Stimulated activated CD8-positive, alpha-beta memory T cell treated with anti-CD3 and anti-CD28 coated beads, Interleukin-7, amount 100 ng/mL, for 48 hours (primary cell): ENCODE data around the gene MMRN2.
A peak's percentile ranks its signal among the peaks of the same experiment; 100 is the strongest.
"Not testable (repeated sequence)": the region's sequence is repeated elsewhere in the genome, so short reads cannot be mapped to it uniquely, and the experiment has no call there.

Source experiments
- DNase-seq, 2 donors: peaks; one replicate each; pipeline ENCODE4 v3.0.0-alpha.2; 2020; ENCODE audit warnings: low read depth in 1 of 2; ENCODE audit errors: extremely low read depth in 1 of 2

MMRN2 gene, protein sequence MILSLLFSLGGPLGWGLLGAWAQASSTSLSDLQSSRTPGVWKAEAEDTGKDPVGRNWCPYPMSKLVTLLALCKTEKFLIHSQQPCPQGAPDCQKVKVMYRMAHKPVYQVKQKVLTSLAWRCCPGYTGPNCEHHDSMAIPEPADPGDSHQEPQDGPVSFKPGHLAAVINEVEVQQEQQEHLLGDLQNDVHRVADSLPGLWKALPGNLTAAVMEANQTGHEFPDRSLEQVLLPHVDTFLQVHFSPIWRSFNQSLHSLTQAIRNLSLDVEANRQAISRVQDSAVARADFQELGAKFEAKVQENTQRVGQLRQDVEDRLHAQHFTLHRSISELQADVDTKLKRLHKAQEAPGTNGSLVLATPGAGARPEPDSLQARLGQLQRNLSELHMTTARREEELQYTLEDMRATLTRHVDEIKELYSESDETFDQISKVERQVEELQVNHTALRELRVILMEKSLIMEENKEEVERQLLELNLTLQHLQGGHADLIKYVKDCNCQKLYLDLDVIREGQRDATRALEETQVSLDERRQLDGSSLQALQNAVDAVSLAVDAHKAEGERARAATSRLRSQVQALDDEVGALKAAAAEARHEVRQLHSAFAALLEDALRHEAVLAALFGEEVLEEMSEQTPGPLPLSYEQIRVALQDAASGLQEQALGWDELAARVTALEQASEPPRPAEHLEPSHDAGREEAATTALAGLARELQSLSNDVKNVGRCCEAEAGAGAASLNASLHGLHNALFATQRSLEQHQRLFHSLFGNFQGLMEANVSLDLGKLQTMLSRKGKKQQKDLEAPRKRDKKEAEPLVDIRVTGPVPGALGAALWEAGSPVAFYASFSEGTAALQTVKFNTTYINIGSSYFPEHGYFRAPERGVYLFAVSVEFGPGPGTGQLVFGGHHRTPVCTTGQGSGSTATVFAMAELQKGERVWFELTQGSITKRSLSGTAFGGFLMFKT

GRCh38 chr10:86957471-86958115 is at the start of gene MMRN2:
MMRN2 (minus strand) TSS chr10:86957615; CDS start chr10:86957541, 74 bp downstream.
- DNase-seq, result no peak

GRCh38 chr10:87007124-87007523 is 49.7 kb upstream of the MMRN2 start:
- not testable (repeated sequence) for DNase-seq

GRCh38 chr10:87000491-87000890 is 43.1 kb upstream of the MMRN2 start:
- DNase-seq, result no peak

GRCh38 chr10:86999802-87000403 is 42.5 kb upstream of the MMRN2 start:
- DNase-seq, result not testable (repeated sequence)

DNA sequence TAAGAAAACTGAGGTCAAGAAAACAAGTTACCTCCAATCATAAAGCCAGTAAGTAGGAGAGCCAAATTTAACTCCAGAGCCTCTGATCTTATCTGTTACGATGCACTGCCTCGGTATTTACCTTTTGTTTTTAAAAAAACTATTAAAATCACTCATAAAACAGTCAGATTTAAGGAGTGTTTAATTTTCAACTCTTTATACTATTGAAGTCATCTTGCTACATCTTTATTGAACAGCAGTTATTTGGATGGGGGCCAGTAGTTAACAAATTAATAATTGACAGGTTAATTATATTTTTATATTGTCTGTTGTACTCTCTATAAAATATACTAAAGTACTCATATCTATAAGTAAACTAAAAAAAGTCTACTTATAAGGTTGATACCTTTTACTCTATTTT is 35.5 kb upstream of the MMRN2 start:
- DNase-seq, result no peak

GRCh38 chr10:86992456-86992855 is 35.0 kb upstream of the MMRN2 start:
- DNase-seq, result no peak

- DNase-seq, result not testable (repeated sequence)
These were observed 33.9 kb upstream of the MMRN2 start for GRCh38 chr10:86991362-86991761.

- DNase-seq, result no peak
These were observed 31.1 kb upstream of the MMRN2 start for GRCh38 chr10:86988520-86988919.

GRCh38 chr10:86984498-86984897 is 27.1 kb upstream of the MMRN2 start:
- DNase-seq, result not testable (repeated sequence)

DNA sequence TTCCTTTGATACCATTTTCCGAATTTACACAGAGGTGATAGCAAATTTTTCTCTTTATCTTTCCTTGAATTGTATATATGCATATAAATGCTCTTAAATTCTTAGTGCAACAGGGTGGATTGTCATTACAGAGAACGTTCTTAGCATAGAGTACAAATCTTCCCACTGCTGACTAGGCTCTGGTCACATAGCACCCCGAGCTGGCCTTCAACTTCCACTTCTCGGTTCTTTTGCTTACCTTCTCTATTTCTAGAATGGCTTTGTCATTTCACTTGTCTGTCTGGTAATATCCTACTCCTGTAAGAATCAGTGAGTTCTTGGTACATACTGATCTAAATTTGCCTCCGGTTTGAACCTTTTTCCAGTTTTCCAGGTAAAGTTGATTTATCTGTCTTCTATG is 24.3 kb upstream of the MMRN2 start:
- DNase-seq, result no peak

DNA sequence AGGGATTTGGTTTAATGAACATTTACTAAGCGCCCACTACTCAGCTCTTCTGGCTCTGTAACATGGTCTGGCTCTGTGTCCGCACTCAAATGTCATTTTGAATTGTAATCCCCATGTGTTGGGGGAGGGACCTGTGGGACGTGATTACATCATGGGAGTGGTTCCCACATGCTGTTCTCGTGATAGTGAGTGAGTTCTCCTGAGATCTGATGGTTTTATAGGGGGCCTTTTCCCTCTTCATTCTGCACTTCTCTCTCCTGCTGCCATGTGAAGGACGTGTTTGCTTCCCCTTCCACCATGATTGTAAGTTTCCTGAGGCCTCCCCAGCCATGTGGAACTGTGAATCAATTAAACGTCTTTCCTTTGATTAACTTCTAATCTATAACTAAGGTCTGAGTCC is 23.6 kb upstream of the MMRN2 start:
- not testable (repeated sequence) for DNase-seq

- DNase-seq, result no peak
These were observed 22.6 kb upstream of the MMRN2 start for GRCh38 chr10:86979977-86980448.

GRCh38 chr10:86979296-86979818 is 21.9 kb upstream of the MMRN2 start:
- DNase-seq, result no peak

DNA sequence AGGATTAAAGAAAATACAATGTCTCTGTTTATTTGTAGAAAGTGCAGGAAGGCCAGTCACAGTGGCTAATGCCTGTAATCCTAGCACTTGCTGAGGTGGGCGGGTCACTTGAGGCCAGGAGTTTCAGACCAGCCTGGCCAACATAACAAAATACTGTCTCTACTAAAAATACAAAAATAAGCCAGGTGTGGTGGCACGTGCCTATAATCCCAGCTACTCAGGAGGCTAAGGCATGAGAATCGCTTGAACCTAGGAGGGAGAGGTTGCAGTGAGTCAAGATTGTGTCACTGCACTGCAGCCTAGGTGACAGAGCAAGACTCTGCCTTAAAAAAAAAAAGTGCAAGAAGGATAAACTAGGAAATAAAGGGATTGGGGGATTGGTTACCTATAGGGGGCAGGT is 21.0 kb upstream of the MMRN2 start:
- not testable (repeated sequence) for DNase-seq

DNA sequence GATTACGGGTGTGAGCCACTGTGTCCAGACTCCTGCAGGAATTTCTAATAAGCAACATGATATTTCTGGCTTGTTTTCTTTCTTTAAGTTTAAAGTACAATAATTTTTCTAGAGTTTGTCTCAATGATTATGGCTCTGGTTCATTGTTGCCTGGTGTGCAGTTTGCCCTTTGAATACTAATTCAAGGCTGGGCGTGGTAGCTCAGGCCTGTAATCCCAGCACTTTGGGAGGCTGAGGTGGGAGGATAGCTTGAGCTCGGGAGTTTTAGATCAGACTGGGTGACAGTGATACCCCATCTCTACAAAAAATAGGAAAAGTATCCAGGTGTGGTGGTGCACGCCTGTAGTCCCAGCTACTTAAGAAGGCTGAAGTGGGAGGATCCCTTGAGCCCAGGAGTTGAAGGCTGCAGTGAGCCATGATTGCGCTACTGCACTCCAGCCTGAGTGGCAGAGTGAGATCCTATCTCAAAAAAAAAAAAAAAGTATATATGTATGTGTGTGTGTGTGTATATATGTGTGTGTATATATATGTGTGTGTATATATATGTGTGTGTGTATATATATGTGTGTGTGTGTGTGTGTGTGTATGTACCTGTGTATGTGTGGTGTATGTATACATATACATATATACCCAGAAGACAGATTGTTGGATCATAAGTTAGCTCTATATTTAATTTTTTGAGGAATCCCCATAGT is 19.1 kb upstream of the MMRN2 start:
- DNase-seq, result no peak

DNA sequence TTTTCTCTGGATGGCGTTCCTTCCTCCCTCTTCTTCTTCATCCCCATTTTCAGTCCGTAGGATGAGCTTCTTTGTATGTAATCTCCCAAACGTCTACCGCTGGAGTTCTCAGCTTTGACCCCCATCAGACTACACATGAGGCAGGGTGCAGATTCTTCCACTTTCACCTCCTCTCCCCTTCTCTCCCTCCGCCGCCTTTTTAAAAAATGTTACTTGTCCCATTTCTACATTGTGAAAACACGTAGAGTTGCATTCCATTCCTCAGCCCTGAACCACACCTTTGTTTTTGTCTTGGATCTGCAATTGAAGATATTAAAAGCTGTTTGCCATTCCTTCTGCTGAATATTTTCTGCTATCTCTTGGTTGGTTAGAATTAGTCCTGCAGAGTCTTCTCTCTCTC is 17.1 kb upstream of the MMRN2 start:
- DNase-seq, result no peak

DNA sequence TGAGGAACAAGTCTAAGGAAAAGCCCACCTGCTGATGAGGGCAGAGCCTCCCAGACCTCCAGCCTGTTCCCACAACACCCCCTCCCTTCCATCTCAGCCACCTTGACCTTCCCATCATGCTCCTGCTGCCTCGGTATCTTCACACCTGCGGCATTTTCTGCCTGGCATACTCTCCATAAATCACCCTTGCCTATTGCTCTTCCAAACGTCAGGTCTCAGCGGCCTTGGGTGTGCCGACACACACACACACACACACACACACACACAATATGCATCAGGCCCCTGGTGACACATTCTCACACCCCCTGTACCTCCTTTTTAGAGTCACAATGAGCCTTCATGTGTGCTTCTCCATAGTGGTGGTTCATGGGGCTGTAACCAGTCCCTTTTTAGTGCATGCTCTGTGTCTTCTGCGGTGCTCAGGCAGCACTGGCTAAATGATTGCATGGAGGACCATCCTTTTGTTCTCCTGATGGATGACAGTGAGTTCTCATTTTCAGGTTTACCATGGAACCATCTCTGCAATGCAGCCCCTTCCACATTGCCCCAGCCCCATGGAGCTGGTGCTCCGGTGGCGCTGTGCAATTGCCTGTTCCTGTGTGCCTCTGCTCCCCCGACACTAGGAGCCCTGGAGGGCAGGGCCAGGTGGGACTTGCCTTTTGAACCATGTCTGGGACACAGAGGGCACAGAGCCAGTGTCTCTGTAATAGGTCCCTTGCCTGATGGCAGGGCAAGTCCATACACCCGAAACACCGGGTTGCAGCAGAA is 15.4 kb upstream of the MMRN2 start:
- no peak for DNase-seq

DNA sequence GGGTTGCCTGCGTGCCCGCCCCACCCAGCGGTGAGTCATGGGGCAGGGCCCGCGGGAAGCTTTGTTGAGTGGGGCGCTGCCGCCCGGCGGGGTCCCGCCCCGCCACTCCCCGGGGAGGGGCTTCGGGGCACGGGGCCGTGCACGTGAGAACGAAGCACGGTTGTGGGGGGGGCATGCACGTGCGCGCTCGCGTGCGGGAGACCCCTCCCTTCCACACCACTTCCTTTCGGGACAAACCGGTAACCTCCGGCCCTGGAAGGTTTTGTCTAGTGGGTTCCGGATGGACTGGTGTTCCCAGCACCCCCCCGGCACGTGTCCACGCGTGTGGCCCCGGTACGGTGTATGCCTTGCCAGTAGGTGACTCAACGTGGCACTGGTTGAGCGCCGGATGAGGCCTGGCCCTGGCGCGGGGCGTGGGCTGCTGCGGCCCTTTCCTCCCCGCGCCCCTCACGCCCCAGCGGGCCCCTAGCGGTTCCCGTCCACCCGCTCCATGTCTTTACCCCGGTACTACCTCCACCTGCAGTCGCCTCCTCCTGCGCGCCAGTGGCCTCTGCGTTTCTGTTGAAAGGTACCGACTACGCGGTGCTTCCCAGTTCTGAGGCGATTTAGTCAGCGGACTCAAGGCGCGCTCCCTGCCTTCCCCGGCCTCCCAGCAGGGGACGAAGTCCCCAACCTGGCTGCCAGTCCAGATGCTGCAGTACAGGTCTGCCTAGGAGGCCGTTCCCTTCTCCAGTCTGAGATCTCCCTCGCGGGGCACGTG is 14.0 kb upstream of the MMRN2 start:
- DNase-seq, result peak; percentile 67 to 74

DNA sequence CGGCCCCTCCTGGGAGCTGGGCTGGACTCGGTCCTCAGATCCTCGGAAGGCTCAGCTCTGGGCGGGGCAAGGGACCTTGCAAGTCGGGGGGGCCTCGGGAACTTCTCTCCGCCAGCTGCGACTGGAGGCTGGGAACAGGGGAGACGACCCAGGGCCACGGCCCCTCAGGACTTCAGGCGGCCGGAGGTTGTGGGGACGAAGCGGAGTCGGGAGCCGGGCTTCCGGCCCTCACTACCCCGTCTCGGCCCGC is 13.5 kb upstream of the MMRN2 start:
- DNase-seq, result no peak
